ENCODE results near the gene AGBL2.
"Not testable (repeated sequence)": the region's sequence is repeated elsewhere in the genome, so short reads cannot be mapped to it uniquely, and the experiment has no call there.

DNA sequence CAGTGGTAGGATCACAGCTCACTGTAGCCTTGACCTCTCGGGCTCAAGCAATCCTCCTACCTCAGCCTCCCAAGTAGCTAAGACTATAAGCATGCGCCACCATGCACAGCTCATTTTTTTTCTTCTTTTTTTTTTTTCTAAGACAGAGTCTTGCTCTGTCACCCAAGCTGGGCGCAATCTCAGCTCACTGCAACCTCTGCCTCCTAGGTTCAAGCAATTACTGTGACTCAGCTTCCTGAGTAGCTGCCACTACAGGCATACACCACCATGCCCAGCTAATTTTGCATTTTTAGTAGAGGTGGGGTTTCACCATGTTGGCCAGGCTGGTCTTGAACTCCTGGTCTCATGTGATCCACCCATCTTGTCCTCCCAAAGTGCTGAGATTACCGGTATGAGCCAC, 50.2 kb downstream of the AGBL2 start:
- TF ChIP-seq, protein P1, sequence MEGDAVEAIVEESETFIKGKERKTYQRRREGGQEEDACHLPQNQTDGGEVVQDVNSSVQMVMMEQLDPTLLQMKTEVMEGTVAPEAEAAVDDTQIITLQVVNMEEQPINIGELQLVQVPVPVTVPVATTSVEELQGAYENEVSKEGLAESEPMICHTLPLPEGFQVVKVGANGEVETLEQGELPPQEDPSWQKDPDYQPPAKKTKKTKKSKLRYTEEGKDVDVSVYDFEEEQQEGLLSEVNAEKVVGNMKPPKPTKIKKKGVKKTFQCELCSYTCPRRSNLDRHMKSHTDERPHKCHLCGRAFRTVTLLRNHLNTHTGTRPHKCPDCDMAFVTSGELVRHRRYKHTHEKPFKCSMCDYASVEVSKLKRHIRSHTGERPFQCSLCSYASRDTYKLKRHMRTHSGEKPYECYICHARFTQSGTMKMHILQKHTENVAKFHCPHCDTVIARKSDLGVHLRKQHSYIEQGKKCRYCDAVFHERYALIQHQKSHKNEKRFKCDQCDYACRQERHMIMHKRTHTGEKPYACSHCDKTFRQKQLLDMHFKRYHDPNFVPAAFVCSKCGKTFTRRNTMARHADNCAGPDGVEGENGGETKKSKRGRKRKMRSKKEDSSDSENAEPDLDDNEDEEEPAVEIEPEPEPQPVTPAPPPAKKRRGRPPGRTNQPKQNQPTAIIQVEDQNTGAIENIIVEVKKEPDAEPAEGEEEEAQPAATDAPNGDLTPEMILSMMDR (IDR thresholded peaks at IDR 0.05; ENCODE audit: low read depth, low read length) = not testable (repeated sequence)
- TF ChIP-seq EZH2phosphoT487 (IDR thresholded peaks at IDR 0.05; ENCODE audit: low read depth) = not testable (repeated sequence)

All from OCI-LY3 (cell line).